Right cardiac atrium (tissue), 5 donors: ENCODE measurements around the gene FBXO31. TPM values are rescaled to one million over a fixed set of nuclear protein-coding genes. Genes with fewer than 3 reads are reported as not detected.

Experiments
- ATAC-seq, 2 donors: fragments of 200-7000 bp; cut with Tn5 transposase; one replicate each; pipeline versions ENCODE4 v1.8.0 to v1.9.1; 2020; ENCODE audit warnings: moderate library complexity in 2 of 2, mild to moderate bottlenecking in 1 of 2
- DNase-seq, 3 donors: peaks; one replicate each; pipeline ENCODE4 v3.0.0-alpha.2; 2020
- H3K27ac ChIP-seq: one replicate; pipeline ENCODE4 v1.5.1; 2013; ENCODE audit warnings: mild to moderate bottlenecking, low read length, control low read depth, moderate library complexity
- H3K27me3 ChIP-seq: one replicate; pipeline ENCODE4 v1.6.1; 2013; ENCODE audit not compliant: control insufficient read depth, insufficient read depth
- H3K4me1 ChIP-seq: one replicate; pipeline ENCODE4 v1.6.1; 2013; ENCODE audit warnings: low read length; ENCODE audit not compliant: control insufficient read depth, insufficient read depth
- H3K4me3 ChIP-seq: one replicate; pipeline ENCODE4 v1.5.1; 2013; ENCODE audit warnings: low read length, control low read depth
- H3K9me3 ChIP-seq: one replicate; pipeline ENCODE4 v1.6.1; 2013; ENCODE audit warnings: low read length; ENCODE audit not compliant: control insufficient read depth
- WGBS: extraction: QIAGEN DNeasy Blood & Tissue Kit; methylation state at CpG from one replicate; pipeline ENCODE4 v1.1.7; 2013; 5-methylcytosine and 5-hydroxymethylcytosine counted together
- intact Hi-C, 4 donors: fragments of 100-400 bp; cut with DNase I; formaldehyde crosslinking; loops; one replicate each; pipeline versions ENCODE4 v1.11.0 to v1.14.0; 2022 to 2023
- long read RNA-seq, 4 donors: library from polyadenylated mRNA; unstranded; transcript quantifications; one replicate each; pipeline ENCODE4 v2.0.0, GENCODE V29; 2020 to 2021
- polyA plus RNA-seq: library from polyadenylated mRNA; stranded (reverse); fragments of 200-250 nt; gene quantifications from one replicate; pipeline ENCODE4 v1.2.3, GENCODE V29; 2013
- total RNA-seq, 4 donors: library from RNA; stranded (reverse); fragmentation: NEBNext Ultra II Directional; extraction: Animal tissue kit (Norgen Biotek cat#: 25700); gene quantifications; one replicate each; pipeline ENCODE4 v1.2.1, GENCODE V29; 2021
- donor health status: healthy with polysubstance abuse.
- donor health status: DM: no; HTN: yes; CAD: no.
- donor health status: DM: no; HTN: no; CAD: no.
- donor health status: DM: no; HTN: yes; CAD: no; lungs with severe emphysema.
- donor health status: DM: yes; HTN: yes; CAD: no.

The FBXO31 gene
- total RNA-seq: 10 to 100 TPM; 47.8 to 66.1 (median 57.5) TPM
- polyA plus RNA-seq: 24.3 TPM
- long read RNA-seq, donor 1, full-length matches to known transcripts: 13 of 68 reads
- long read RNA-seq, donor 1, partial matches to known transcripts: 26 of 68 reads
- long read RNA-seq, donor 1, other reads (novel, unspliced or antisense): 29 of 68 reads
- long read RNA-seq, donor 2, full-length matches to known transcripts: 7 of 43 reads
- long read RNA-seq, donor 2, partial matches to known transcripts: 7 of 43 reads
- long read RNA-seq, donor 2, other reads (novel, unspliced or antisense): 29 of 43 reads
- long read RNA-seq, donor 3, full-length matches to known transcripts: 3 of 27 reads
- long read RNA-seq, donor 3, partial matches to known transcripts: 9 of 27 reads
- long read RNA-seq, donor 3, other reads (novel, unspliced or antisense): 15 of 27 reads
- long read RNA-seq, donor 4, full-length matches to known transcripts: 3 of 45 reads
- long read RNA-seq, donor 4, partial matches to known transcripts: 7 of 45 reads
- long read RNA-seq, donor 4, other reads (novel, unspliced or antisense): 35 of 45 reads

GRCh38 chr16:87383505-87384161 is at the start of gene FBXO31:
Gene FBXO31 (minus strand): TSS chr16:87383776. CDS start chr16:87383744, 32 bp downstream.
- peaks cover 12% of the 10 kb centered on the region for H3K4me1 ChIP-seq
- H3K4me3 ChIP-seq: peak within 1 kb of the TSS; percentile 73
- peak; percentile 91 to 93 for ATAC-seq

GRCh38 chr16:87432330-87432915 is 48.8 kb upstream of the FBXO31 start:
- intact Hi-C loops: no loop called here
- H3K4me1 ChIP-seq: peaks cover 8% of the 10 kb centered on the region
- no peak overlapping the region for H3K4me3 ChIP-seq
- no peaks in the 10 kb centered on the region for H3K9me3 ChIP-seq
- WGBS: 90% methylated on average over 15 of the region's 15 CpGs
- DNase-seq: no peak
- no peaks in the 10 kb centered on the region for H3K27me3 ChIP-seq
- H3K27ac ChIP-seq: no peak overlapping the region
- no peak for ATAC-seq

More at GRCh38 chr16:87383505-87384161, at the start of gene FBXO31:
- H3K27me3 ChIP-seq: no peaks in the 10 kb centered on the region
- under 1% methylated on average over 92 of the region's 92 CpGs for WGBS
- intact Hi-C loops: loop anchor here in 3 of 4 donors (5.0 kb wide), 2 partner anchors 56 to 61 kb away; no protein-coding TSS in a partner anchor
- DNase-seq: peak; percentile 87 to 95 (median 94)
- H3K27ac ChIP-seq: peak within 1 kb of the TSS; percentile 87
- no peaks in the 10 kb centered on the region for H3K9me3 ChIP-seq

GRCh38 chr16:87431926-87432325 is 48.4 kb upstream of the FBXO31 start:
- 63% methylated on average over 7 of the region's 7 CpGs for WGBS
- Histone ChIP-seq H3K27ac (no peak overlapping the region), H3K27me3 (no peaks in the 10 kb centered on the region), H3K4me3 (no peak overlapping the region), H3K9me3 (no peaks in the 10 kb centered on the region), H3K4me1 (peaks cover 8% of the 10 kb centered on the region)
- intact Hi-C loops: no loop called here
- ATAC-seq (peak; percentile 29 to 58), DNase-seq (no peak)

- DNase-seq (no peak), ATAC-seq (no peak)
- Histone ChIP-seq H3K27me3 (no peaks in the 10 kb centered on the region), H3K27ac (no peak overlapping the region), H3K4me3 (no peak overlapping the region), H3K4me1 (peaks cover 2% of the 10 kb centered on the region), H3K9me3 (no peaks in the 10 kb centered on the region)
- 64% methylated on average over 18 of the region's 18 CpGs for WGBS
- intact Hi-C loops: no loop called here
These were observed 43.0 kb upstream of the FBXO31 start for GRCh38 chr16:87426423-87427215.

- 87% methylated on average over 12 of the region's 12 CpGs for WGBS
- Histone ChIP-seq H3K27ac (no peak overlapping the region), H3K4me3 (no peak overlapping the region), H3K4me1 (peaks cover 2% of the 10 kb centered on the region), H3K27me3 (no peaks in the 10 kb centered on the region), H3K9me3 (no peaks in the 10 kb centered on the region)
- ATAC-seq (no peak), DNase-seq (no peak)
- intact Hi-C loops: no loop called here
These were observed 42.4 kb upstream of the FBXO31 start for GRCh38 chr16:87425941-87426340.

GRCh38 chr16:87424266-87424665 is 40.7 kb upstream of the FBXO31 start:
- Histone ChIP-seq H3K27me3 (no peaks in the 10 kb centered on the region), H3K27ac (no peak overlapping the region), H3K4me3 (no peak overlapping the region), H3K9me3 (no peaks in the 10 kb centered on the region), H3K4me1 (peaks cover 2% of the 10 kb centered on the region)
- intact Hi-C loops: no loop called here
- WGBS: 72% methylated on average over 12 of the region's 12 CpGs
- ATAC-seq: no peak
- no peak for DNase-seq

- H3K27me3 ChIP-seq: no peaks in the 10 kb centered on the region
- no peak overlapping the region for H3K4me3 ChIP-seq
- H3K27ac ChIP-seq: no peak overlapping the region
- intact Hi-C loops: no loop called here
- peaks cover 2% of the 10 kb centered on the region for H3K4me1 ChIP-seq
- ATAC-seq (no peak), DNase-seq (no peak)
- no peaks in the 10 kb centered on the region for H3K9me3 ChIP-seq
- 93% methylated on average over 15 of the region's 15 CpGs for WGBS
These were observed 39.9 kb upstream of the FBXO31 start for GRCh38 chr16:87423429-87423828.

- no peaks in the 10 kb centered on the region for H3K9me3 ChIP-seq
- H3K4me3 ChIP-seq: no peak overlapping the region
- H3K27ac ChIP-seq: no peak overlapping the region
- DNase-seq (no peak), ATAC-seq (no peak)
- intact Hi-C loops: no loop called here
- H3K27me3 ChIP-seq: no peaks in the 10 kb centered on the region
- peaks cover 2% of the 10 kb centered on the region for H3K4me1 ChIP-seq
- WGBS: 96% methylated on average over 11 of the region's 11 CpGs
These were observed 38.5 kb upstream of the FBXO31 start for GRCh38 chr16:87422106-87422505.

- Histone ChIP-seq H3K9me3 (no peaks in the 10 kb centered on the region), H3K4me1 (peaks cover under 1% of the 10 kb centered on the region), H3K27me3 (no peaks in the 10 kb centered on the region), H3K4me3 (no peak overlapping the region), H3K27ac (no peak overlapping the region)
- ATAC-seq (no peak), DNase-seq (no peak)
- 95% methylated on average over 25 of the region's 25 CpGs for WGBS
- intact Hi-C loops: no loop called here
These were observed 37.7 kb upstream of the FBXO31 start for GRCh38 chr16:87421003-87421912.
